T47D (cell line): Measurements from ENCODE around the gene NME4.
"Not testable (repeated sequence)": the region's sequence is repeated elsewhere in the genome, so short reads cannot be mapped to it uniquely, and the experiment has no call there.

Experiments used
- DNase-seq, 2 experiments: peaks; one replicate each; pipeline versions ENCODE4 v3.0.0 to v3.0.0-alpha.2; 2011 to 2012; ENCODE audit warnings: low read depth in 1 of 2, low spot score in 1 of 2
- JUND ChIP-seq: IDR thresholded peaks from 2 replicates; pipeline ENCODE4 v1.6.1; 2012; ENCODE audit warnings: low read depth
- in situ Hi-C: cut with HindIII; loops from 2 replicates; pipeline ENCODE4 v1.10.0; 2016; ENCODE audit warnings: low sequenced_read_pairs, low pct_unique_long_range_greater_than_20kb

The NME4 gene

DNA sequence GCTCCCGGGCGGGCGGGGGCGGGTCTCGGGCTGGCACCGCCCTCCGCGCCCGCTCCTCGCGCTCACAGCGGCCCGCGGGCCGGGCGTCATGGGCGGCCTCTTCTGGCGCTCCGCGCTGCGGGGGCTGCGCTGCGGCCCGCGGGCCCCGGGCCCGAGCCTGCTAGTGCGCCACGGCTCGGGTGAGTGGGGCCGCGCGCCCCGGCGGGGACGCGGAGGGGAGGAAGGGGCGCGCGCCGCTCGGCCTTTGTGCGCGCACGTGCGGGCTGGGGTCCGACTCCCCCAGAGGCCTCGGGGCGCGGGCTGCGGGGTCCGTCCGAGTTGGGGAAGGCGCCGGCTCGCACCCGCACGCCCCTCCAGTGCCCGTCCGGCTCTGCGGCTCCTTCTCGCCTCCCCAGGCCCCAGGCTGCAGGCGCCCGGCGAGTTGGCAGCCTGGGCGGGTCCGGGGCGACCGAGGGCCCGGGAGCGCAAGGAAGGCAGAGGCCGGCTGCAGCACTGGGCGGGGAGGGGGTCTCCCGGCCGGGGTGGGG is at the start of gene NME4:
TSS of gene NME4 (plus strand) at position 65 of the 527 bp plus-strand sequence. CDS start at position 89, 24 bp downstream.
- in situ Hi-C loops = no loop called here
- DNase-seq = peak; percentile 46 to 60
- no peak for TF ChIP-seq JUND

DNA sequence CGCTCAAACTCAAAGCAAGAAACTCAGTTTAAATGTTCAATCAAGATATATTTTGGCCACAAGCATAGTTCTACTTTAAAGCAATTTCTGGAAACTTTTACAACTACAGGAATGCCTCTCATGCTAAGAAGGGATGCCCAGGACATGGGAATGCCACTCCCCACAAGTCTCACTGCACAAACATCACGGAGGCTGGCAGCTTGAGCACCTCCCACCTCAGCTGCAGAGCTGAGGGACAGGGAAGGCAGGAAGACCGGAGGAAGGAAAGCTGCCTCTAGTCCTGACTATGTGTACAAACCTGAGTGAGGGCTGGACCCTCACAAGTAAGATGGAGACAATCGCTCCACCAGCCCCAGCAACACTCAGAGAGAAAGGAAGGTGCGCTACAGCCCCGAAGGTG is 49.8 kb upstream of the NME4 start:
- in situ Hi-C loops = no loop called here
- no peak for TF ChIP-seq JUND
- no peak for DNase-seq

GRCh38 chr16:348495-348894 is 48.5 kb upstream of the NME4 start:
- in situ Hi-C loops, DNase-seq: not testable (repeated sequence)

DNA sequence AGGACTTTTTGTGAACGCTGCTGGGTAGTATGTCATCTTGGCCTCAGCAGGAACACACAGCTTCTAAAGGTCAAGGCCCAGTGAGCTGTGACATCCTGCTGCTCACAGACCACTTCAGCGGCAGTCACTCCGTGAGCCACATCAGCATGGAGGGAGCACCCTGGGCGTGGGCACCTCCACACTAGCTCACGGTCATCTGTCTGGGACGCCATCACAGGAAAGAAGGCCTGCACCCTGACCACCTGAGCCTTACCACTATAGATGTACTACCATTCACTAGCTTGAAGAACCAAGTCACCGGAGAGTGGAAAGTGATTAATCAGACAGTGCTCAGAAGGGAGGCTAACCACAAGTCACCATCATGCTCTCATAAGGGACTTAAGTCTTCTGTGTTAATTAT is 47.8 kb upstream of the NME4 start:
- no peak for DNase-seq
- no peak for TF ChIP-seq JUND
- in situ Hi-C loops = no loop called here

DNA sequence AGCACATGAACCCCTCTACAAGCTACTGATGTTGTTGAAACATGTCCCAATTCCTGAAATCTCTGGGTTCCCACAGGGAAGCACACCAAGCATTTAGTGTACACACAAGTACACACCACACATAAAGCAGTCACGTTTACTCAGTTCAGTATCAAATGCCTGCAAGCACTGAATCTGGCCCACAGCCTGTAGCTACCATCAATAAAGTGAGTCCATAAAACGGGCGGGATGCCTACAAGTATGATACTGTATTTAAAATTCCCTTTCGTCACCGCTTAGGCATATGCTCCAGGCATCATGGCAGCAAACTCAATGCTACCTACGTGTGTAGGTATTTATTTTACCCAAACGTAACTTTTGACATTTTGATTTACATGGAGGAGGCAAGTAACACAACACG is 46.8 kb upstream of the NME4 start:
- in situ Hi-C loops = no loop called here
- DNase-seq = no peak
- TF ChIP-seq JUND = no peak

GRCh38 chr16:351804-352520 is 45.0 kb upstream of the NME4 start:
- in situ Hi-C loops = no loop called here
- no peak for TF ChIP-seq JUND
- DNase-seq = no peak

DNA sequence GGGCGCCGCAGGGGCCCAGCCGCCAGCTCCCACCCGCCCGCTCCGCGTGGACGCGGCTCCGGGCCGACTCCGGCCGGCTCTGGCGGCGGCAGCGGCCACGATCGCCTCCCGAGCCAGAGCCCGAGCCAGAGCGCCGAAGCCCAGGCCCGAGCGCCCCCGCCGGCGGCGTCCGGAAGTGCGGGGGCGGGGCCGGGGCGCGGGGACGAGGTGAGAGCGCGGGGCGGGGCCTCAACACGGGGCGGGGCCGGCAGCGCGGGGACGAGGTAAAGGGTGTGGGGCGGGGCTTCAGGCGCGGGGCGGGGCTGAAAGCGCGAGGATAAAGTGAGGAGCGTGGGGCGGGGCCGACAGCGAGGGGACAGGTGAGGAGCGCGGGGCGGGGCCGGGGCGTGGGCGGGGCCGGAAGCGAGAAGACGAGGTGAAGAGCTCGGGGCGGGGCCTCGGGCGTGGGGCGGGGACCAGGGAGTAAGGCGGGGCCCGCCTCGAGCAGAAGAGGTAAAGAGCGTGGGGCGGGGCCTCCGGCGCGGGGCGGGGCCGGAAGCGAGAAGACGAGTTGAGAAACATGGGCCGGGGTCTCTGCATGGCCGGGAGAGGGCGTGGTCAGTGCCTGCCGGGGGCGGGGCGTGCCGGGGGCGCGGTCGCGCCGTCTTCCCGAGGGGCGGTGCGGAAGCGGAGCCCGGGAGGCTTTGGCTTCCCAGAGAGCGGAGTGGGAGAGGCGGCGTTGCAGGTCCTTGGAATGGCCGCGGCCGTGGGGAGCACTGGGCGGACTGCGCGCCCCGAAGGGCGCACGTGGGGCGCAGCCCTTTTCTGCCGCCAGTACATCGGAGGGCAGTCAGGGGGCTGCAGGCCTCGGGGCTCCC is 44.2 kb upstream of the NME4 start, which contains the start of gene AXIN1:
TSS of gene AXIN1 (minus strand) at position 177 of the 857 bp plus-strand sequence. CDS start 5,698 bp downstream, outside the sequence.
- in situ Hi-C loops = no loop called here
- peak; percentile 90 to 99 for DNase-seq
- no peak for TF ChIP-seq JUND

- in situ Hi-C loops = no loop called here
- DNase-seq = no peak
- no peak for TF ChIP-seq JUND
These were observed 43.4 kb upstream of the NME4 start for GRCh38 chr16:353404-354290.

GRCh38 chr16:354291-354881 is 42.6 kb upstream of the NME4 start:
- in situ Hi-C loops = no loop called here
- no peak for TF ChIP-seq JUND
- no peak for DNase-seq

DNA sequence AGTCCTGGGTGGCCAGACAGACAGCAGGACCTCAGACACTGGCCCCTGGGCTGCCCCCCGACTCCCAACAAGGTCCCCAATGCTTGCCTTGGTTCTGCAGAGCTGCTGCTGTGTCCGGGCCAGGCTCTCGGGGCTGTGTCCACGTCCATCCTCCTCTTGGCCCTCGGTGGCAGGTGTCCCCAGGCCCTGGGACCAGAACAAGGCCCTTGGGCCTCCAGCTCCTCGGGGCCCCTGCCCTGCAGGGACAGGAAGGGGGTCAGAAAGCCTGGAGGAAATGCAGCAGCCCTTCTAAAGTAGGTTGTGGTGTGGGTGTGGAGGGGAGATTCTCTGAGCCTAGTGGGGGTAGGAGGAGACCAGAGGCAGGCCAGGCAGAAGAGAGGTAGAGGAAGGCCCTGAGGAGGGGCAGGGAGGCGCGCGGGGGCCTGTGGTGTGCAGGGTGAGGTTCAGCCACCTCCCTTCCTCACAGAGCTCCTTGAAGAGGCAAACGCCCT is 42.0 kb upstream of the NME4 start:
- in situ Hi-C loops = no loop called here
- no peak for TF ChIP-seq JUND
- DNase-seq = no peak

GRCh38 chr16:356741-357140 is 40.3 kb upstream of the NME4 start:
- TF ChIP-seq JUND = no peak
- DNase-seq = no peak
- in situ Hi-C loops = no loop called here
